T47D (cell line): ENCODE data around the gene IL36G.
A peak's percentile ranks its signal among the peaks of the same experiment; 100 is the strongest.
"Not testable (repeated sequence)": the region's sequence is repeated elsewhere in the genome, so short reads cannot be mapped to it uniquely, and the experiment has no call there.

Source experiments
- DNase-seq, 2 experiments: peaks; one replicate each; pipeline versions ENCODE4 v3.0.0 to v3.0.0-alpha.2; 2011 to 2012; ENCODE audit warnings: low read depth in 1 of 2, low spot score in 1 of 2
- JUND ChIP-seq: IDR thresholded peaks from 2 replicates; pipeline ENCODE4 v1.6.1; 2012; ENCODE audit warnings: low read depth
- in situ Hi-C: cut with HindIII; loops from 2 replicates; pipeline ENCODE4 v1.10.0; 2016; ENCODE audit warnings: low sequenced_read_pairs, low pct_unique_long_range_greater_than_20kb

IL36G gene

GRCh38 chr2:112977559-112978056 is at the start of gene IL36G:
Gene IL36G, plus strand, starts transcription at chr2:112978006. Its CDS starts 633 bp downstream, at chr2:112978639.
- in situ Hi-C loops = no loop called here
- no peak for DNase-seq
- TF ChIP-seq JUND = no peak

- TF ChIP-seq JUND = no peak
- DNase-seq = peak in 1 of 2 experiments; percentile 2
- in situ Hi-C loops = no loop called here
These were observed 44.5 kb upstream of the IL36G start for GRCh38 chr2:112933261-112933660.

GRCh38 chr2:112934117-112934516 is 43.7 kb upstream of the IL36G start:
- in situ Hi-C loops, DNase-seq: not testable (repeated sequence)

- DNase-seq = no peak
- TF ChIP-seq JUND = no peak
- in situ Hi-C loops = no loop called here
These were observed 40.9 kb upstream of the IL36G start for GRCh38 chr2:112936927-112937232.

GRCh38 chr2:112938904-112939303 is 38.9 kb upstream of the IL36G start:
- DNase-seq = peak in 1 of 2 experiments; percentile 27
- in situ Hi-C loops = no loop called here
- TF ChIP-seq JUND = no peak

- no peak for TF ChIP-seq JUND
- in situ Hi-C loops = no loop called here
- DNase-seq = no peak
These were observed 38.4 kb upstream of the IL36G start for GRCh38 chr2:112939425-112939824.

GRCh38 chr2:112940859-112941625 is 36.8 kb upstream of the IL36G start:
- DNase-seq = no peak
- in situ Hi-C loops = no loop called here
- no peak for TF ChIP-seq JUND

GRCh38 chr2:112941753-112942653 is 35.8 kb upstream of the IL36G start:
- TF ChIP-seq JUND = no peak
- in situ Hi-C loops = no loop called here
- DNase-seq = peak; percentile 18 to 79

- in situ Hi-C loops = no loop called here
- peak in 1 of 2 experiments; percentile 11 for DNase-seq
- TF ChIP-seq JUND = no peak
These were observed 35.2 kb upstream of the IL36G start for GRCh38 chr2:112942654-112943002.

- DNase-seq = no peak
- in situ Hi-C loops = no loop called here
- no peak for TF ChIP-seq JUND
These were observed 32.8 kb upstream of the IL36G start for GRCh38 chr2:112944971-112945370.

GRCh38 chr2:112946086-112946485 is 31.7 kb upstream of the IL36G start:
- no peak for DNase-seq
- TF ChIP-seq JUND = no peak
- in situ Hi-C loops = no loop called here

GRCh38 chr2:112947374-112947773 is 30.4 kb upstream of the IL36G start:
- DNase-seq = peak in 1 of 2 experiments; percentile 4
- in situ Hi-C loops = no loop called here
- TF ChIP-seq JUND = no peak

GRCh38 chr2:112949456-112949855 is 28.4 kb upstream of the IL36G start:
- in situ Hi-C loops = no loop called here
- no peak for TF ChIP-seq JUND
- DNase-seq = no peak
